Spleen (tissue), 11 donors: ENCODE results near the gene CRACR2A. TPM values are rescaled to one million over a fixed set of nuclear protein-coding genes. Genes with fewer than 3 reads are reported as not detected.

Source experiments
- DNase-seq: peaks from one replicate; pipeline ENCODE4 v3.0.0-alpha.2; 2020
- H3K27ac ChIP-seq, 8 donors: fragments of 200-600 bp; sonication (generic) in 7 of 8; 1 replicate in 4 of 8; 2 replicates in 4 of 8; pipeline versions ENCODE4 v1.5.0 to v1.8.0; 2016 to 2021; ENCODE audit warnings: inconsistent platforms in 4 of 8, mild to moderate bottlenecking in 4 of 8, moderate library complexity in 1 of 8
- H3K27me3 ChIP-seq, 7 donors: fragments of 200-600 bp; sonication (generic) in 6 of 7; replicated peaks in 1 of 7; 1 replicate in 4 of 7; 2 replicates in 3 of 7; pipeline versions ENCODE4 v1.5.0 to v1.8.0; 2016 to 2021; ENCODE audit warnings: inconsistent platforms in 3 of 7, mild to moderate bottlenecking in 1 of 7
- H3K36me3 ChIP-seq, 6 donors: fragments of 200-600 bp; sonication (generic) in 5 of 6; 1 replicate in 4 of 6; 2 replicates in 2 of 6; pipeline versions ENCODE4 v1.5.0 to v1.8.0; 2016 to 2021; ENCODE audit warnings: inconsistent platforms in 2 of 6
- H3K4me1 ChIP-seq, 6 donors: fragments of 200-600 bp; sonication (generic) in 5 of 6; 1 replicate in 3 of 6; 2 replicates in 3 of 6; pipeline versions ENCODE4 v1.5.0 to v1.8.0; 2016 to 2021; ENCODE audit warnings: inconsistent platforms in 3 of 6
- H3K4me3 ChIP-seq, 8 donors: fragments of 200-600 bp; sonication (generic) in 7 of 8; 1 replicate in 4 of 8; 2 replicates in 4 of 8; pipeline versions ENCODE4 v1.5.0 to v1.8.0; 2016 to 2021; ENCODE audit warnings: inconsistent platforms in 4 of 8, mild to moderate bottlenecking in 4 of 8, moderate library complexity in 2 of 8
- H3K9me3 ChIP-seq, 8 donors: fragments of 200-600 bp; sonication (generic) in 7 of 8; 1 replicate in 4 of 8; 2 replicates in 4 of 8; pipeline versions ENCODE4 v1.5.0 to v1.8.0; 2016 to 2021; ENCODE audit warnings: inconsistent platforms in 4 of 8
- POLR2A ChIP-seq, 3 donors: fragments of 450-650 bp; IDR thresholded peaks; one replicate each; pipeline ENCODE4 v1.5.1; 2017; ENCODE audit warnings: antibody characterized with exemption in 3 of 3, mild to moderate bottlenecking in 1 of 3
- POLR2AphosphoS5 ChIP-seq, 3 donors: sonication (generic); formaldehyde crosslinking; IDR thresholded peaks; one replicate each; pipeline ENCODE4 v1.5.1; 2017; ENCODE audit warnings: antibody characterized with exemption in 3 of 3
- WGBS, 5 donors: extraction: QIAGEN DNeasy Blood & Tissue Kit in 3 of 5; methylation state at CpG; one replicate each; pipeline versions ENCODE4 v1.1.5 to v1.1.7; 2013 to 2018; 5-methylcytosine and 5-hydroxymethylcytosine counted together
- intact Hi-C: fragments of 100-400 bp; cut with DNase I; formaldehyde crosslinking; loops from one replicate; pipeline ENCODE4 v1.15.0; 2023; ENCODE audit warnings: low total_unique reads
- polyA plus RNA-seq, 3 donors: library from polyadenylated mRNA; stranded (reverse); fragments of 200-250 nt; gene quantifications; one replicate each; pipeline ENCODE4 v1.2.1, GENCODE V29; 2013
- total RNA-seq, 7 donors: library from RNA; depleted of rRNA in 3 of 7; stranded (reverse); fragments of >200 nt in 3 of 7; fragmentation: NEBNext Ultra II Directional in 4 of 7; extraction: Animal tissue kit (Norgen Biotek cat#: 25700) in 4 of 7; gene quantifications; one replicate each; pipeline versions ENCODE4 v1.1.0 to v1.2.1, GENCODE V29; 2016 to 2021
- TF ChIP-seq, protein P1 (sequence below), 11 experiments: fragments of 200-600 bp in 7 of 11; fragments of 450-650 bp in 4 of 11; sonication (generic) in 4 of 11; IDR thresholded peaks in 8 of 11; conservative IDR thresholded peaks in 3 of 11; 1 replicate in 7 of 11; 2 replicates in 4 of 11; pipeline versions ENCODE4 v1.4.0 to v1.8.0; 2016 to 2021; ENCODE audit warnings: antibody characterized with exemption in 11 of 11, inconsistent platforms in 4 of 11, mild to moderate bottlenecking in 1 of 11
- donor health status: healthy with polysubstance abuse.
- donor health status: DM: no; HTN: no; CAD: no; lungs with moderate emphysema.
- donor health status: DM: no; HTN: no; CAD: no.
- donor health status: Bipolar disorder and iron deficiency.
- donor health status: healthy.
- donor health status: DM: no; HTN: no; CAD: no.
- donor health status: DM: yes; HTN: yes; CAD: no.

CRACR2A gene
- total and polyA plus RNA-seq, 10 donors = 3.3 to 27.6 (median 21.1) TPM

DNA sequence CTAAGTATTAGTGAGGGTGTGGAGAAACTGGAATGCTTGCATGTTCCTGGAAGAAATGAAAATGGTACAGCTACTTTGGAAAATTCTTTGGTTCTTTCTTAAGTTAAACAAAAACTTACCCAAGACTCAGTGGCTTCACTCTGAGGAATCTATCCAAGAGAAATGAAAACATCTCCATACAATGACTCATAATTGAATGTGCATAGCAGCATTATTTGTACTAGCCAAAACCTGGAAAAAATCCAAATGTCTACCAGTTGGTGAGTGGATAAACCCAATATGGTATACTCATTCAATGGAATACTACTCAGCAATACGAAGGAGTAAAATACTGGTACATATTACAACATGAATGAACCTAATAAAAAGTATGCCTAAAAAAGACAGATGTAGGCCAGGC lies 18.0 kb upstream of the CRACR2A start:
- H3K9me3 ChIP-seq = no peaks in the 10 kb centered on the region
- H3K4me1 ChIP-seq = no peaks in the 10 kb centered on the region
- no peaks in the 10 kb centered on the region for H3K27me3 ChIP-seq
- WGBS, 5 donors = 95 to 100% (median 98%) methylated on average over 1 of the region's 1 CpG
- H3K27ac ChIP-seq = no peak overlapping the region
- no peaks in the 10 kb centered on the region for H3K36me3 ChIP-seq
- no peak for TF ChIP-seq POLR2AphosphoS5 (IDR thresholded peaks at IDR 0.05)
- no peak for TF ChIP-seq POLR2A (IDR thresholded peaks at IDR 0.05)
- TF ChIP-seq, protein P1, sequence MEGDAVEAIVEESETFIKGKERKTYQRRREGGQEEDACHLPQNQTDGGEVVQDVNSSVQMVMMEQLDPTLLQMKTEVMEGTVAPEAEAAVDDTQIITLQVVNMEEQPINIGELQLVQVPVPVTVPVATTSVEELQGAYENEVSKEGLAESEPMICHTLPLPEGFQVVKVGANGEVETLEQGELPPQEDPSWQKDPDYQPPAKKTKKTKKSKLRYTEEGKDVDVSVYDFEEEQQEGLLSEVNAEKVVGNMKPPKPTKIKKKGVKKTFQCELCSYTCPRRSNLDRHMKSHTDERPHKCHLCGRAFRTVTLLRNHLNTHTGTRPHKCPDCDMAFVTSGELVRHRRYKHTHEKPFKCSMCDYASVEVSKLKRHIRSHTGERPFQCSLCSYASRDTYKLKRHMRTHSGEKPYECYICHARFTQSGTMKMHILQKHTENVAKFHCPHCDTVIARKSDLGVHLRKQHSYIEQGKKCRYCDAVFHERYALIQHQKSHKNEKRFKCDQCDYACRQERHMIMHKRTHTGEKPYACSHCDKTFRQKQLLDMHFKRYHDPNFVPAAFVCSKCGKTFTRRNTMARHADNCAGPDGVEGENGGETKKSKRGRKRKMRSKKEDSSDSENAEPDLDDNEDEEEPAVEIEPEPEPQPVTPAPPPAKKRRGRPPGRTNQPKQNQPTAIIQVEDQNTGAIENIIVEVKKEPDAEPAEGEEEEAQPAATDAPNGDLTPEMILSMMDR (IDR thresholded peaks at IDR 0.05 in 8 of 11, conservative IDR thresholded peaks at IDR 0.05 in 3 of 11) = no peak
- intact Hi-C loops = loop anchor here (10.0 kb wide), 1 partner anchor 466 kb away; no protein-coding TSS in a partner anchor
- no peak for DNase-seq
- H3K4me3 ChIP-seq = no peak overlapping the region

DNA sequence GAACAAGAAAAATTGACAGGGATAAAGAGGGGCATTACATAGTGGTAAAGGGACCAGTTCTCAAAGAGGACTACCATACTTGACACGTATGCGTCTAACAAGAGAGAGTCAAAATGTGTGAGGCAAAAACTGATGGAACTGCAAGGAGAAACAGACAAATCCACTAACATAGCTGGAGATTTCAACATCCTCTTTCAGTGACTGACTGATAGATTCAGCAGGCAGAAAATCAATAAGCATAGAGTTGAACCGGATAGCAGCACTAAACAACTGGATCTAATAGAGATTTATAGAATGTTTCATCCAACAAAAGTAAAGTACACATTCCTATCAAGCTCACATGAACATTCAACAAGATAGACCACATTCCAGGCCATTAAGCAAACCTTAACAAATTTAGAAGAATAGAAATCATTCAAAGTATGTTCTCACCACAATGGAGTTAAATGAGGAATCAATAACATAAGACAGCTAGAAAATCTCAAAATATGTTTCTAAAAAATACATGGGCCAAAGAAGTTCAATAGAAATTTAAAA lies 16.1 kb upstream of the CRACR2A start:
- no peaks in the 10 kb centered on the region for H3K36me3 ChIP-seq
- H3K9me3 ChIP-seq = no peaks in the 10 kb centered on the region
- no peaks in the 10 kb centered on the region for H3K27me3 ChIP-seq
- H3K27ac ChIP-seq = no peak overlapping the region
- WGBS, 5 donors = 89 to 97% (median 95%) methylated on average over 3 of the region's 3 CpGs
- no peak overlapping the region for H3K4me3 ChIP-seq
- no peaks in the 10 kb centered on the region for H3K4me1 ChIP-seq
- intact Hi-C loops = no loop called here
- TF ChIP-seq, protein P1 (IDR thresholded peaks at IDR 0.05 in 8 of 11, conservative IDR thresholded peaks at IDR 0.05 in 3 of 11) = no peak
- TF ChIP-seq POLR2AphosphoS5 (IDR thresholded peaks at IDR 0.05) (no peak), POLR2A (IDR thresholded peaks at IDR 0.05) (no peak)
- no peak for DNase-seq

DNA sequence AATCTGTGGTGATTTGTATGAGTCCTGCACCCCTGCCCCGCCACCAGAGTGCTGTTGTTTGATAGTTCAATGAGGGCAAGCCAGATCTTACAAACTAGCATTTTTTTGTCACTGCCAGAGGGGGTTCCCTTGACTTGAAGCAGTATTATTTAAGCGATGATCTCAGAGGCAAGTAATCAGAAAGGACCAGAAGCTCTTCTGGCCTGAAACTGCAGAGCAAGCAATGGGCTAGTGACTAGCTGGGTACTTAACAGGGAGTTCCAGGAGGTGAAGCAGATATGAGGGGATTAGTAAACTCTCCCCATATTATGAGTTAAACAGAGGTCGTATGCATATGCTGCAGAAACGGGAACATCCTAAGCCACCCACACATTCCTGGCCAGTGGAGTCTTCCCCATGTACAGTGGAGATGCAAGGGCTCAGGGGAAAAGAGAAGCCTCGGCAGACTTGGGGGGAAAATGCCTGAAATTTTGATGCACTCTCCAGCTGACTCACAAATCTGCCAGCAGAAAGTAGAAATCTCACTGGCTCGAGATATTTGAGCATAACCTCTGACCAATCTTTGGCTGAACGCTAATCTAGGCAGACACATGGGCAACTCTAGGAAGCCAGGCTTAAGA lies 8.3 kb upstream of the CRACR2A start:
- 65 to 78% (median 73%) methylated on average over 6 to 7 of the region's 7 CpGs for WGBS, 5 donors
- Histone ChIP-seq H3K9me3 (no peaks in the 10 kb centered on the region), H3K27me3 (no peaks in the 10 kb centered on the region), H3K4me3 (no peak overlapping the region), H3K27ac (no peak overlapping the region), H3K4me1 (no peaks in the 10 kb centered on the region), H3K36me3 (no peaks in the 10 kb centered on the region)
- DNase-seq = no peak
- TF ChIP-seq, protein P1 (IDR thresholded peaks at IDR 0.05 in 8 of 11, conservative IDR thresholded peaks at IDR 0.05 in 3 of 11) = no peak
- TF ChIP-seq POLR2A (IDR thresholded peaks at IDR 0.05) (no peak), POLR2AphosphoS5 (IDR thresholded peaks at IDR 0.05) (no peak)
- intact Hi-C loops = no loop called here

DNA sequence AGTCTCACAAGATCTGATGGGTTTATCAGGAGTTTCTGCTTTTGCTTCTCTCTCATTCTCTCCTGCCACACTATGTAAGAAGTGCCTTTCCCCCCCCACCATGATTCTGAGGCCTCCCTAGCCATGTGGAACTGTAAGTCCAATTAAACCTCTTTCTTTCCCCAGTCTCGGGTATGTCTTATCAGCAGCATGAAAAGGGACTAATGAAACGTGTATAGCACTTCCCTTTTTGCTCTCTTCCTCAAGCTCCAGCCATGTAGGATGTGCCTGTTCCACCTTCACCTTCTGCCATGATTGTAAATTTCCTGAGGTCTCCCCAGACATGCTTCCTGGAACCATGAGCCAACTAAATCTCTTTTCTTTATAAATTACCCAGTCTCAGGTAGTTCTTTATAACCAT lies 7.0 kb upstream of the CRACR2A start:
- intact Hi-C loops = no loop called here
- TF ChIP-seq, protein P1 (IDR thresholded peaks at IDR 0.05 in 8 of 11, conservative IDR thresholded peaks at IDR 0.05 in 3 of 11) = no peak
- TF ChIP-seq POLR2AphosphoS5 (IDR thresholded peaks at IDR 0.05) (no peak), POLR2A (IDR thresholded peaks at IDR 0.05) (no peak)
- peaks cover 0 to 2% (median 0%) of the 10 kb centered on the region in 6 donors for H3K4me1 ChIP-seq
- no peaks in the 10 kb centered on the region for H3K27me3 ChIP-seq
- H3K27ac ChIP-seq = no peak overlapping the region
- H3K9me3 ChIP-seq = no peaks in the 10 kb centered on the region
- H3K4me3 ChIP-seq = no peak overlapping the region
- DNase-seq = no peak
- H3K36me3 ChIP-seq = no peaks in the 10 kb centered on the region
- WGBS, 5 donors = 35 to 47% (median 40%) methylated on average over 2 of the region's 2 CpGs
